ENCODE measurements around the gene CHST7.
A peak's percentile ranks its signal among the peaks of the same experiment; 100 is the strongest.

Gene CHST7

DNA sequence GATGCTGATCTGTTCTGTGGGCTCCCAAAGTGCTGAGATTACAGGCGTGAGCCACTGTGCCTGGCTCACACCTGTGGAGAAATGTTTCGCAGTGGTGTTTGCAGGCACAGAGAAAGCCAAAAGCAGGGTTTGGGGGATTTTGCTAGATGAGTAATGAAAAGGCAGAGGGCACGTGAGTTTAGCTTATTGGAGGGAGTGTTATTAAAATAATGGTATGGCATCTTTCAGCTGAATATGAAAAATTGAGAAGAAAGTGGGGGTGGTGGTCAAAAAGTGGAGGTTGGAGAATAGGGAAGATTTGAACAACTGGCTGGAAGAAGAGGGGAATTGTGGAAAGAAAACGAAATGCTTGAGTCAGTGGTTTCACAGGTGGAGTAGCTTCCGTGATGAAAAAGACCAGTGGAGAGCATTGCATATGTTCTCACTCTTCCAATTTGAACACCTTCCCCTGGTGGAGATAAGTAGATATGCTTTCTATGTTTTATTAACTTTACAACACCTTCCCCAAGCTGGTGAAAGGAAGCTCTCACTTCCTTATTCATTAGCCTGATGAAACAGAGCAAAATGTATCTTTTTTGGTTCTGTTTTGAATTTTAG is 1.1 kb upstream of the CHST7 start:
- no peak overlapping the region for H3K27ac ChIP-seq (ENCODE audit: low read depth, low read length)
- no peak overlapping the region for H3K4me3 ChIP-seq (ENCODE audit: low read depth in 1 of 5, low read length in 5 of 5)

DNA sequence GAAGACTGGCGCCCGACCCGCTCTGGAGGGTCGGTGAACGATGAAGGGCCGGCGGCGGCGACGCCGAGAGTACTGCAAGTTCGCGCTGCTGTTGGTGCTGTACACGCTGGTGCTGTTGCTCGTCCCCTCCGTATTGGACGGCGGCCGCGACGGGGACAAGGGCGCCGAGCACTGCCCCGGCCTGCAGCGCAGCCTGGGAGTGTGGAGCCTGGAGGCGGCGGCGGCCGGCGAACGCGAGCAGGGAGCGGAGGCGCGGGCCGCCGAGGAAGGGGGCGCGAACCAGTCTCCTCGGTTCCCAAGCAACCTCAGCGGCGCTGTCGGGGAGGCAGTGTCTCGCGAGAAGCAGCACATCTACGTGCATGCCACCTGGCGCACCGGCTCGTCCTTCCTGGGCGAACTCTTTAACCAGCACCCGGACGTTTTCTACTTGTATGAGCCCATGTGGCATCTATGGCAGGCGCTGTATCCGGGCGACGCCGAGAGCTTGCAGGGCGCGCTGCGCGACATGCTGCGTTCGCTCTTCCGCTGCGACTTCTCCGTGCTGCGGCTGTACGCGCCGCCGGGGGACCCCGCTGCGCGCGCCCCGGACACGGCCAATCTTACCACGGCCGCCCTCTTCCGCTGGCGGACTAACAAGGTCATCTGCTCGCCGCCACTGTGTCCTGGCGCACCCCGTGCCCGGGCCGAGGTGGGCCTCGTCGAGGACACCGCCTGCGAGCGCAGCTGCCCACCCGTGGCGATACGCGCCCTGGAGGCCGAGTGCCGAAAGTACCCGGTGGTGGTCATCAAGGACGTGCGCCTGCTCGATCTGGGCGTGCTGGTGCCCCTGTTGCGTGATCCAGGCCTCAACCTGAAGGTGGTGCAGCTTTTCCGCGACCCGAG is 568 bp downstream of the CHST7 start:
- H3K36me3 ChIP-seq (ENCODE audit: control insufficient read depth in 5 of 5, insufficient read depth in 5 of 5, low read length in 5 of 5) = no peaks in the 10 kb centered on the region
- H3K4me1 ChIP-seq (ENCODE audit: control insufficient read depth in 5 of 5, insufficient read depth in 5 of 5, low read length in 5 of 5) = peaks cover 0 to 50% (median 36%) of the 10 kb centered on the region in 5 donors
- H3K27ac ChIP-seq (ENCODE audit: low read depth, low read length) = peak overlapping the region; percentile 23
- peaks cover 0 to 12% (median 6%) of the 10 kb centered on the region in 5 donors for H3K27me3 ChIP-seq (ENCODE audit: control insufficient read depth in 5 of 5, insufficient read depth in 4 of 5, low read length in 5 of 5)
- H3K9ac ChIP-seq (ENCODE audit: low read length in 5 of 5) = peak overlapping the region in 2 of 5 donors; percentile 30 to 39
- peak overlapping the region in 4 of 5 donors; percentile 56 to 76 (median 70) for H3K4me3 ChIP-seq (ENCODE audit: low read depth in 1 of 5, low read length in 5 of 5)
- peaks cover 0 to 3% (median 0%) of the 10 kb centered on the region in 5 donors for H3K9me3 ChIP-seq (ENCODE audit: control insufficient read depth in 5 of 5, low read length in 5 of 5)

More for the DNA sequence above, 1.1 kb upstream of the CHST7 start:
- no peak overlapping the region for H3K9ac ChIP-seq (ENCODE audit: low read length in 5 of 5)
- peaks cover 0 to 3% (median 0%) of the 10 kb centered on the region in 5 donors for H3K9me3 ChIP-seq (ENCODE audit: control insufficient read depth in 5 of 5, low read length in 5 of 5)
- H3K27me3 ChIP-seq (ENCODE audit: control insufficient read depth in 5 of 5, insufficient read depth in 4 of 5, low read length in 5 of 5) = peaks cover 0 to 9% (median 4%) of the 10 kb centered on the region in 5 donors
- no peaks in the 10 kb centered on the region for H3K36me3 ChIP-seq (ENCODE audit: control insufficient read depth in 5 of 5, insufficient read depth in 5 of 5, low read length in 5 of 5)
- peaks cover 0 to 45% (median 31%) of the 10 kb centered on the region in 5 donors for H3K4me1 ChIP-seq (ENCODE audit: control insufficient read depth in 5 of 5, insufficient read depth in 5 of 5, low read length in 5 of 5)

DNA sequence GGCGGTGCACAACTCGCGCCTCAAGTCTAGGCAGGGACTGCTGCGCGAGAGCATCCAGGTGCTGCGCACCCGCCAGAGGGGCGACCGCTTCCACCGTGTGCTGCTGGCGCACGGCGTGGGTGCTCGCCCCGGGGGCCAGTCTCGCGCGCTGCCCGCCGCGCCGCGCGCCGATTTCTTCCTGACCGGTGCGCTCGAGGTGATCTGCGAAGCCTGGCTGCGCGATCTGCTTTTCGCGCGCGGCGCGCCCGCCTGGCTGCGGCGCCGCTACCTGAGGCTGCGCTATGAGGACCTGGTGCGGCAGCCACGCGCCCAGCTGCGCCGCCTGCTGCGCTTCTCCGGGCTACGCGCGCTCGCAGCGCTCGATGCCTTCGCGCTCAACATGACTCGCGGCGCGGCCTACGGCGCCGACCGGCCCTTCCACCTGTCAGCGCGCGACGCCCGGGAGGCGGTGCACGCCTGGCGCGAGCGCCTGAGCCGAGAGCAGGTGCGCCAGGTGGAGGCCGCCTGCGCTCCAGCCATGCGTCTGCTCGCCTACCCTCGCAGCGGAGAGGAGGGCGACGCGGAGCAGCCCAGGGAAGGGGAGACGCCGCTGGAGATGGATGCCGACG is 1.3 kb downstream of the CHST7 start:
- Histone ChIP-seq H3K36me3 (ENCODE audit: control insufficient read depth in 5 of 5, insufficient read depth in 5 of 5, low read length in 5 of 5) (no peaks in the 10 kb centered on the region), H3K4me1 (ENCODE audit: control insufficient read depth in 5 of 5, insufficient read depth in 5 of 5, low read length in 5 of 5) (peaks cover 0 to 50% (median 36%) of the 10 kb centered on the region in 5 donors), H3K9me3 (ENCODE audit: control insufficient read depth in 5 of 5, low read length in 5 of 5) (peaks cover 0 to 3% (median 0%) of the 10 kb centered on the region in 5 donors), H3K27ac (ENCODE audit: low read depth, low read length) (peak overlapping the region; percentile 15), H3K4me3 (ENCODE audit: low read depth in 1 of 5, low read length in 5 of 5) (peak overlapping the region in 4 of 5 donors; percentile 56 to 76 (median 70)), H3K9ac (ENCODE audit: low read length in 5 of 5) (peak overlapping the region in 4 of 5 donors; percentile 14 to 54 (median 40)), H3K27me3 (ENCODE audit: control insufficient read depth in 5 of 5, insufficient read depth in 4 of 5, low read length in 5 of 5) (peaks cover 0 to 12% (median 6%) of the 10 kb centered on the region in 5 donors)

DNA sequence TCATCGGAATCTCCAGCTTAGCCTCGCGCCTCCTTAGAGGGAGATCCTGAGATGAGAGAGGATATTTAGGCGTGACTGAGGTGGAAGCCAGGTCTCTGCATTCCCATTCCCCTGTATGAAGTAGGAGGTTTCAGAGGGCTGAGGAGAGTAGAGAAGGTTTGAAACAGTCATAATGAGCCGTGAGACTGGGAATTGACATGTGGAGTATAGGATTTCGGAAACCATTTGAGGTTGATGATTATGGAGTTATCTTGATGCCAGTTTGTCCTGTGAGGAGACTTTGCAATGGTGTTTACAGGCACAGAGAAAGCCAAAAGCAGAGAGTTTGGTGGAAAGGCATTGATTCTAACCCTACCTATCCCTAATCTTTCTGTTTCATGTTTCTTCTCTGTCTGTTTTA is 2.0 kb downstream of the CHST7 start:
- H3K27me3 ChIP-seq (ENCODE audit: control insufficient read depth in 5 of 5, insufficient read depth in 4 of 5, low read length in 5 of 5) = peaks cover 0 to 12% (median 6%) of the 10 kb centered on the region in 5 donors
- H3K4me1 ChIP-seq (ENCODE audit: control insufficient read depth in 5 of 5, insufficient read depth in 5 of 5, low read length in 5 of 5) = peaks cover 0 to 50% (median 36%) of the 10 kb centered on the region in 5 donors
- H3K9ac ChIP-seq (ENCODE audit: low read length in 5 of 5) = peak overlapping the region in 4 of 5 donors; percentile 14 to 54 (median 28)
- peak overlapping the region; percentile 56 to 76 (median 65) for H3K4me3 ChIP-seq (ENCODE audit: low read depth in 1 of 5, low read length in 5 of 5)
- peak overlapping the region; percentile 15 for H3K27ac ChIP-seq (ENCODE audit: low read depth, low read length)
- H3K9me3 ChIP-seq (ENCODE audit: control insufficient read depth in 5 of 5, low read length in 5 of 5) = peaks cover 0 to 3% (median 0%) of the 10 kb centered on the region in 5 donors
- no peaks in the 10 kb centered on the region for H3K36me3 ChIP-seq (ENCODE audit: control insufficient read depth in 5 of 5, insufficient read depth in 5 of 5, low read length in 5 of 5)

DNA sequence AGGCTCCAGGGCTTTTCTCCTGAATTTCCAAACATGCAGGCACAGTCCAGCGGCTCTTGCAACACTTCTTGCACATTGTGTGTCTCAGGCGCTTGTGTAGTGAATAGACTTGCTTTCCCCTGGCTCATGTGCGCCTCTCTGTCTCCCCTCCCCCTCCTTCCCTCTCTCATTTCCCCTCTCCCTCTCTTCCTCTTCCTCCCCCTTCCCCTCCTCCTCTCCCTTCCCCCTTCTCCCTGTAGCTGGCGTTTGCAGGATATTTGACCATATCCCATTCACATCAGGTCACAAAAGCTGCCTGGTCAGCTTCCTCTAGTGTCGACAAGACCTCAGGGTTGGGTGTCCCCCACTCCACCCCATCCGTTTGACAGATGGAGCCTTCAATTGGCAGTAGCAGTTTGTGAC is 2.4 kb downstream of the CHST7 start:
- no peaks in the 10 kb centered on the region for H3K36me3 ChIP-seq (ENCODE audit: control insufficient read depth in 5 of 5, insufficient read depth in 5 of 5, low read length in 5 of 5)
- peaks cover 0 to 3% (median 0%) of the 10 kb centered on the region in 5 donors for H3K9me3 ChIP-seq (ENCODE audit: control insufficient read depth in 5 of 5, low read length in 5 of 5)
- H3K4me3 ChIP-seq (ENCODE audit: low read depth in 1 of 5, low read length in 5 of 5) = peak overlapping the region; percentile 56 to 76 (median 65)
- peaks cover 0 to 12% (median 6%) of the 10 kb centered on the region in 5 donors for H3K27me3 ChIP-seq (ENCODE audit: control insufficient read depth in 5 of 5, insufficient read depth in 4 of 5, low read length in 5 of 5)
- peak overlapping the region; percentile 15 for H3K27ac ChIP-seq (ENCODE audit: low read depth, low read length)
- peaks cover 0 to 50% (median 36%) of the 10 kb centered on the region in 5 donors for H3K4me1 ChIP-seq (ENCODE audit: control insufficient read depth in 5 of 5, insufficient read depth in 5 of 5, low read length in 5 of 5)
- peak overlapping the region in 2 of 5 donors; percentile 14 to 16 for H3K9ac ChIP-seq (ENCODE audit: low read length in 5 of 5)

DNA sequence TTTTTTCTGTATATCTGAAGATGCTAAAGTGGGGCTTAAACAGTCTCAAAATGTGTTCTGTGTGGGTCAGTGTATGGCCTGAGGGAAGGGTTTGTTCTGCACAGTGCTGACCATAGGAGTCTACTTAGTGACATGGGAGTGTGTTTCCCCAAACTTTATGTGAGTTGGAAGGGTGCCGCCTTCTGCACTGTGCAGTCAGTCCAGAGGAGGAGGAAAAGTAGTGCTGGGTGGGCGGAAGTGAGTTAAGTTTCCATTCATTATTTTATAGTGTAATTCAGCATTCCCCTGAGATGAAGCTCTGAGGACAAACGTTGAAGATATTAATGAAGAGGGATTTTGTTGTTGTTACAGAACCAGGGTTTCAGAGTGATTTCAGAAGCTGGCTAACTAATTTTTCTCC is 2.9 kb downstream of the CHST7 start:
- Histone ChIP-seq H3K27me3 (ENCODE audit: control insufficient read depth in 5 of 5, insufficient read depth in 4 of 5, low read length in 5 of 5) (peaks cover 0 to 8% (median 6%) of the 10 kb centered on the region in 5 donors), H3K9ac (ENCODE audit: low read length in 5 of 5) (peak overlapping the region in 1 of 5 donors; percentile 39), H3K9me3 (ENCODE audit: control insufficient read depth in 5 of 5, low read length in 5 of 5) (peaks cover 0 to 3% (median 0%) of the 10 kb centered on the region in 5 donors), H3K27ac (ENCODE audit: low read depth, low read length) (peak overlapping the region; percentile 60), H3K4me3 (ENCODE audit: low read depth in 1 of 5, low read length in 5 of 5) (peak overlapping the region in 4 of 5 donors; percentile 61 to 76 (median 70)), H3K4me1 (ENCODE audit: control insufficient read depth in 5 of 5, insufficient read depth in 5 of 5, low read length in 5 of 5) (peaks cover 0 to 50% (median 36%) of the 10 kb centered on the region in 5 donors), H3K36me3 (ENCODE audit: control insufficient read depth in 5 of 5, insufficient read depth in 5 of 5, low read length in 5 of 5) (no peaks in the 10 kb centered on the region)

DNA sequence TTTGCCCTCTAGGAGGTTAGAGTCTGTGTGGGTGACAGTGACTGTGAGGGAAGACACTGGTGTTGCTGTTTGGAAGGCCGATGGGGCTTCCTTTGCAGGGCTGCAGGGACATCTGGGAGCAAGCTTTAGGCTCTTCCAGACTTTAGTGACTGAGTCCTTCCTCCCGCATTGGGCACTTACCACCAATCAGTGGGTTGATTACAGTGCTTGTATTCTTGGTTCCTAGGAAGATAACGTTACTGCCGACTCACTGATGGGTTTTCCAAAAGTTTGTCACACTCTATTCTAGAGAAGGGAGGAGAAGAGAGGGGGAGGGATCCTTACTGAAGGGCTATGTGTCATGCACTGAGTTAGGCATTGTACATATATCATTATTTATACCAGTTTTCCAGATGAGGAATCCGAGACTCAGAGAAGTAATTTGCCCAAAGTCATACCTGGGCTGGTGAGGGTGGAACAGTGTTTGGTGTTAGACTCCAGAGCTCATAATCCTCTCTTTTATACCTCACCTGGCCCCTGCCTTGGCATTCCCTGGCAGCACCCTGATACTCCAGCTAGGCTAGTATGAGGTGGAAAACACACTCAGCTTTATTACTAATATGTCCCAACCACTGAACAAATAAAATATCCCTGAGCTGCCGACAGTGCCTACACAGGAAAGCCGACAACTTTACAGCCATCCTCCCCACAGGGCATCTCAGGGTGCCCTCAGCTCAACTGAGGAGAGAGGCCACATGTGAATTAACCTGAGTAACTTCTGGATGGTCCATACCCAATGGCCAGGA is 3.8 kb downstream of the CHST7 start:
- H3K9me3 ChIP-seq (ENCODE audit: control insufficient read depth in 5 of 5, low read length in 5 of 5) = peaks cover 0 to 3% (median 0%) of the 10 kb centered on the region in 5 donors
- no peak overlapping the region for H3K9ac ChIP-seq (ENCODE audit: low read length in 5 of 5)
- H3K36me3 ChIP-seq (ENCODE audit: control insufficient read depth in 5 of 5, insufficient read depth in 5 of 5, low read length in 5 of 5) = no peaks in the 10 kb centered on the region
- H3K27me3 ChIP-seq (ENCODE audit: control insufficient read depth in 5 of 5, insufficient read depth in 4 of 5, low read length in 5 of 5) = peaks cover 0 to 6% (median under 1%) of the 10 kb centered on the region in 5 donors
- peaks cover 0 to 50% (median 36%) of the 10 kb centered on the region in 5 donors for H3K4me1 ChIP-seq (ENCODE audit: control insufficient read depth in 5 of 5, insufficient read depth in 5 of 5, low read length in 5 of 5)
- H3K4me3 ChIP-seq (ENCODE audit: low read depth in 1 of 5, low read length in 5 of 5) = peak overlapping the region in 3 of 5 donors; percentile 65 to 76 (median 75)
- peak overlapping the region; percentile 60 for H3K27ac ChIP-seq (ENCODE audit: low read depth, low read length)

DNA sequence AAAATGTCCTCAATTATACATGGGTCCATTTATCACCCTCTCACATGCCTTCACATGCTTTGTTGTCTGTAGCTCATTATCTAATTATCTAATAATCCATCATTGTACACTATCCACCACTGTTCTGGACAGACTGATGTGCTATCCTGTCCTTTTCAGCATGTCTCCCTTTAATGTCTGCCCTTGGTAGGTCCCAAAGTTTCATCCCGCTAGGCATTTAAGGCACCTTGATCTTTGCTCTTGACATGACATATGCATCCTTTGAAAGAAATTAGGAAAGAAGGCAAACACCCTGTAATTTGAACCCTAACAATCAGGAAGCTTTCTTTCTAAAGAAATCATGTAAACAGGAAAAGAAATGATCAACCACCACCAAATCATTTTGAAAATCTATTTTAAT is 5.7 kb downstream of the CHST7 start:
- peaks cover 0 to 5% (median 0%) of the 10 kb centered on the region in 5 donors for H3K27me3 ChIP-seq (ENCODE audit: control insufficient read depth in 5 of 5, insufficient read depth in 4 of 5, low read length in 5 of 5)
- no peak overlapping the region for H3K4me3 ChIP-seq (ENCODE audit: low read depth in 1 of 5, low read length in 5 of 5)
- H3K9ac ChIP-seq (ENCODE audit: low read length in 5 of 5) = no peak overlapping the region
- H3K36me3 ChIP-seq (ENCODE audit: control insufficient read depth in 5 of 5, insufficient read depth in 5 of 5, low read length in 5 of 5) = no peaks in the 10 kb centered on the region
- peaks cover 0 to 3% (median 0%) of the 10 kb centered on the region in 5 donors for H3K9me3 ChIP-seq (ENCODE audit: control insufficient read depth in 5 of 5, low read length in 5 of 5)
- no peak overlapping the region for H3K27ac ChIP-seq (ENCODE audit: low read depth, low read length)
- H3K4me1 ChIP-seq (ENCODE audit: control insufficient read depth in 5 of 5, insufficient read depth in 5 of 5, low read length in 5 of 5) = peaks cover 0 to 47% (median 36%) of the 10 kb centered on the region in 5 donors

DNA sequence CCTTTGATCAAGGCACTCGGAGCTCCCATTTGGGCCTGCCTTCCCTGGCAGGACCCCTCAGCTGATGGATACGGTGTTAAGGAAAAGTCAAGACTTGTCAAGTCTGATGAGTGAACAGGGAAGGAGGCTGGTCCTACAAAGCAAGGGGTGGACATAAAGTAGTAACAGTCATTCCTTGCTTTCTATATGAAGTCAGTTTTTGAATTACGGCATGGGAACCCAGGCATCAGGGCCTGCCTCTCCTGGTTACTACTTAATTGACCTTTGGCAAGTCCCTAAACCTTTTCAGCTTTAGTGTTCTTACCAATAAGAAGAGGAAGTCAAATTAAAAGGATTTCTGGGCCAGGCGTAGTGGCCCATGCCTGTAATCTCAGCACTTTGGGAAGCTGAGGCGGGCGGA is 7.0 kb downstream of the CHST7 start:
- H3K36me3 ChIP-seq (ENCODE audit: control insufficient read depth in 5 of 5, insufficient read depth in 5 of 5, low read length in 5 of 5) = no peaks in the 10 kb centered on the region
- no peak overlapping the region for H3K4me3 ChIP-seq (ENCODE audit: low read depth in 1 of 5, low read length in 5 of 5)
- no peak overlapping the region for H3K27ac ChIP-seq (ENCODE audit: low read depth, low read length)
- peaks cover 0 to 4% (median 0%) of the 10 kb centered on the region in 5 donors for H3K27me3 ChIP-seq (ENCODE audit: control insufficient read depth in 5 of 5, insufficient read depth in 4 of 5, low read length in 5 of 5)
- H3K9me3 ChIP-seq (ENCODE audit: control insufficient read depth in 5 of 5, low read length in 5 of 5) = no peaks in the 10 kb centered on the region
- no peak overlapping the region for H3K9ac ChIP-seq (ENCODE audit: low read length in 5 of 5)
- peaks cover 0 to 45% (median 24%) of the 10 kb centered on the region in 5 donors for H3K4me1 ChIP-seq (ENCODE audit: control insufficient read depth in 5 of 5, insufficient read depth in 5 of 5, low read length in 5 of 5)

Measured in subcutaneous abdominal adipose tissue (tissue), 5 donors.